Inflammatory macrophage treated with lipopolysaccharide for 4 hours (primary cell): Measurements from ENCODE around the gene SPDYE17.
"Not testable (repeated sequence)": the region's sequence is repeated elsewhere in the genome, so short reads cannot be mapped to it uniquely, and the experiment has no call there.

Experiments used
- DNase-seq: peaks from one replicate; pipeline ENCODE4 v3.0.0-alpha.2; 2020

Gene SPDYE17

DNA sequence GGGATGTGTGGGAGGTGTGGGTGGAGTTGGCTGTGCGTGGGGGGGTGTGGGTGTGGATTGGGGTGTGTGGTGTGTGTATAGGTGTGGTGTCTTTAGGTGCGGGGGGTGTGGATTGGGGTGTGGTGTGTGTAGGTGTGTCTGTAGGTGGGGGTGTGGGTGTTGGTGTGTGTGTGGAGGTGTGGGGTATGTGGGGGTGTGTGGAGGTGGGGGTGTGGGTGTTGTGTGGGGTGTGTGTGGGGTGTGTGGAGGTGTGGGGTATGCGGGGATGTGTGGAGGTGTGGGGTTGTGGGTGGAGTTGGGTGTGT lies 33.9 kb downstream of the SPDYE17 start:
- DNase-seq, result no peak

DNA sequence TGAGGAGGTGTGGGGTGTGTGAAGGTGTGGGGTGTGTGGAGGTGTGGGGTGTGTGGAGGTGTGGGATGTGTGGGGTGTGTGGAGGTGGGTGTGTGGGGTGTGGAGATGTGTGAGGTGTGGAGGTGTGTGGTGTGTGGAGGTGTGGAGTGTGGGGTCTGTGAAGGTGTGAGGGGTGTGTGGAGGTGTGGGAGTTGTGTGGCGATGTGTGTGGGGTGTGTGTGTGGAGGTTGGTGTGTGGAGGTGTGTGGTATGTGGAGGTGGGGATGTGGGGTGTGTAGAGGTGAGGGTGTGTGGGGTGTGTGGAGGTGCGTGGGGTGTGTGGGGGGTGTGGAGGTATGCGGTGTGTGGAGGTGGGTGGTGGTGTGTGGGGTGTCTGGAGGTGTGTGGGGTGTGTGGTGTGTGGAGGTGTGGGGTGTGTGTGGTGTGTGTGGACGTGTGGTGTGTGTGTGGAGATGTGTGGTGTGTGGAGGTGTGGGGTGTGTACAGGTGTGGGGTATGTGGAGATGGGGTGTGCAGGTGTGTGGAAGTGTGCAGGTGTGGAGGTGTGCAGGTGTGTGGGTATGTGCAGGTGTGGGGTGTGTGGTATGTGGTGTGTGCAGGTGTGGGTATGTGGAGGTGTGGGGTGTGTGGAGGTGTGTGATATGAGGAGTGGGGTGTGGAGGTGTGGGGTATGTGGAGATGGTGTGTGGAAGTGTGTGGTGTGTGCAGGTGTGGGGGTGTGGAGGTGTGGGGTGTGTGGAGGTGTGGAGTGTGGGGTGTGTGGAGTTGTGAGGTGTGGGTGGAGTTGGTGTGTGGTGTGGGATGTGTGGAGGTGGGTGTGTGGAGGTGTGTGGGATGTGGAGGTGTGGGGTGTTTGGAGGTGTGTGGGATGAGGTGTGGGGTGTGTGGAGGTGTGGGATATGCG lies 34.5 kb downstream of the SPDYE17 start:
- no peak for DNase-seq

DNA sequence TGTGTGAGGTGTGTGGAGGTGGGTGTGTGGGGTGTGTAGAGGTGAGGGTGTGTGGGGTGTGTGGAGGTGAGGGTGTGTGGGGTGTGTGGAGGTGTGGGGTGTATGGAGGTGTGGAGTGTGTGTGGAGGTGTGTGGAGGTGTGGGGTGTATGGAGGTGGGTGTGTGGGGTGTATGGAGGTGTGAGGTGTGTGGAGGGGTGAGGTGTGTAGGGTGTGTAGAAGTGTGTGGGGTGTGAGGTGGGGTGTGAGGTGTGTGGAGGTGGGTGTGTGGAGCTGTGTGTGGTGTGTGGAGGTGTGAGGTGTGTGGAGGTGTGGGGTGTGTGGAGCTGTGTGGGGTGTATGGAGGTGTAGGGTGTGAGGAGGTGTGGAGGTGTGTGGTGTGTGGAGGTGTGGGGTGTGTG lies 35.2 kb downstream of the SPDYE17 start:
- not testable (repeated sequence) for DNase-seq

DNA sequence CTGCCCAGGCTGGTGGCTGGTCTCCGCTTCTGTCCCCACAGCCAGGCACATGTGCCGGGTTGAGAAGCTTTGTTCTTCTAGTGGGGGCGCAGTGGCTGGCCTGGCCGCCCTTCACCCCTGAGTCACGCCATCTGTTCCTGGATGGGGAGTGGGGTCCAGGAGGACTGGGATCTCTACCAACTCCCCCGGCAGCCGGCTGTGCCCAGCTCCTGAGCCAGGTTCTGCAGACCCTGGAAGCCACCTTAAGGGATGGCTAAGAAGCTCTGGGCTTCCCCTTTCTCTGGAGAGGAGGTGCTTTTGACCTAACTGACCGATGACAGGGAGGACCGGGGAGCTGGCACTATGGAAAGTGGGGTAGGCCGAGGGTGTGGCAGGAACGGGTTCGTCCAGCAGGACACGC lies 37.9 kb downstream of the SPDYE17 start:
- DNase-seq, result not testable (repeated sequence)

DNA sequence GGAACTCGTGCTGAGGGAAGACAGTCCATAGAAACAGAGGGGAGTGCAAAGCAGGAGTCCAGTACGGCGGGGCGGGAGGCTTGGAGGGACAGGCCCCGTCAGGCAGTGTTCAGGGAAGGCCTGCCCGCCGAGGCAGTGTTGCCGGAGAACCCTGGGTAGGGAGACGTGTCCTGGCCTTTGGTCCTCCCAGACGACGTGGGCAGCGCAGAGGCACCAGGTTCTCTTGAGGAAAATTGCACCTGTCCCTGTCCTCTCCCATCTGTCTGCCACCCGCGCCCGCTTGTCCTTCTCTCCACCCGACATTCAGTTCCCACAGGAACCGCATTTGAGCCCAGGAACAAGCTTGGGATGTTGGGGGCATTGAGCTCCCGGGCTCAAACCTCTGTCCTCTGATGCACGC lies 38.3 kb downstream of the SPDYE17 start:
- DNase-seq, result not testable (repeated sequence)

DNA sequence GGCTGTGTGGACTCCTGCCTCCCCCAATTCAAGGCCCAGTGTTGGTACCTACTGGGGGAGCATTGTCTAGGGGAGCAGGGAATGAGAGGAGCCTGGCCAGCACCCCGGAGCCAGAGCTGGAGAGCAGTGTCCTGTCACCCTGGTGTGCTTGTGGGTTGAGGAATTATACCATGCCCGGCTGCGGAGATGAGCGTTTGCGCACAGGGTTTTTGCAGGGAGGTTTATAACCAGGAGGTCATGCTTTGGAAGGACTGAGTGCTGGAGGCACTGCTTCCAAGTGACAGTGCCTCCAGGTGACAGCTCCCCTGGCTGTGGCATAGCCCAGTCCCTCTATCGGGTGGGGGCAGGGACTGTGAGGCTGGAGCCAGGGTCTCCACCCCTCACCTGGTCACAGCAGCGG lies 39.3 kb downstream of the SPDYE17 start:
- not testable (repeated sequence) for DNase-seq

DNA sequence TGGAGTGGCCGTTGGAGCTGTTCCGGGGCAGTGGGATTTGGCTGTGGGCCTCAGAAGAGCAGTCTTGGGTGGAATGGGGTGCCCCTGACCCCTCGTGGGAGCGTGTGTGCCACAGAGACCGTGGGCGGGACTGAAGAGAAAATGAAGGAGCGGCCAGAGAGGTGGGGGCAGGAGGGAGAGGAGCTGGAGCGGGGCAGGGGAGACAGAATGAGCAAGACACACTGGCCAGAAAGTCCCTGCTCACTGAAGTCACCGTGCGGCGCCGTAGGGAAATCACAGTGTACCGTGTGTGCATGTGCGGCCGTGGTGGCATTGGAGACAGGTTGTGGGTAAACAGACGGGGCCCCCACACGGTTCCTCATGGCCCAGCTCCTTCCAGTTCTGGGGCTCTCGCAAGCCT lies 40.0 kb downstream of the SPDYE17 start:
- not testable (repeated sequence) for DNase-seq

DNA sequence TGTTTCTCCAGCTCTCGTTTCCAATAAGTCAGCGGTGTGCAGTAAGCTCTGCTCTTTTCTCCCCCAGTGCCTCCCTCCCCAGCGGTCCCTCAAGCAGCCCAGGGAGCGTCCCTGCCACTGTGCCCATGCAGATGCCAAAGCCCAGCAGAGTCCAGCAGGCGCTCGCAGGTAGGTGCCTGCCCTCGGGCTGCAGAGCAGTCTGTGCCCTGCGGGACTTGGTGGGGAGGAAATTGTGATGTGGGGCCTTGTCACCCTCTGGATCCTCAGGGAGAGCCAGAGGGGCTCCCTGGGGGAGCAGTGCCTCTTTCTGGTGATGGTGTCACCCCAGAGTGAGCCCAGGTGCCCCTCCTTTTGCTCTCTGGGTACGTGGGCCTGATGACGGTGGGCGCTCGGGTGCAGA lies 42.0 kb downstream of the SPDYE17 start:
- DNase-seq, result not testable (repeated sequence)

DNA sequence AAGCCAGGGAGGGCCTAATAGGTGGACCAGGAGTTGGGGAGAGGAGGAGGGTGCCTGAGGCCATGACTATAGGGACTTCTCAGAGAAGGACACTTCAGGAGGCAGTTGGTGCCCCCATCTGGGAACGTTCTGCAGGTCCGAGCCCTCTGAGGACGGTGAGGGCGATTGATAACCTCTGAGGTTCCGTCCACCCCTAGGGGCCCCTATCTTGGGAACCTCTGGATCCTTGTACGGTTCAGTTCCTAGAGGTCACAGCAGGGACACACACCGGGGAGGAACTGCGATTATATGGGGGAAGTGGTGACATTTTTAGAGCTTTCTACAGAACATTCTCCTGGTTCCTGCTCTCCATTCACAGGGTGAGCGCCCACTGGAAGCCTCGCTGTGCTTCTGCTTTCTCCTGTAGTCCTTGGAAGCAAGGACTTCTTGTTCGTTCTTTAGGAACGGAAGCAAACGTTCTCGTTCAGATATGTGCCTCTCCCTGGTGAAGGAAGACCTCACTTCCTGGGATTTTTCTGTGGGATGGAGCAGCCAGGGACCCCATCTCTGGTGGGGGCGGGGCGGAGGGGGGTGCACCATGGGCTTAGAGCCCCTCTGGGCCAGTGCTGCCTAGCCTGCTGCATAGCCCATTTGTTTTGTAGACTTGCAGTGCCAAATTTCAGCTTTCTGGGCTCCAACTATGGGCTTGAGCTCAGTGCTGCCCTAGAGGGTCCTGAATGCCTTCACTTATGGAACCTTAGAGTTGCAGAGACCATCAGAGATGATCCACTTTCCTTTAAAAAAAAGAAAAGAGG lies 46.0 kb downstream of the SPDYE17 start:
- not testable (repeated sequence) for DNase-seq

DNA sequence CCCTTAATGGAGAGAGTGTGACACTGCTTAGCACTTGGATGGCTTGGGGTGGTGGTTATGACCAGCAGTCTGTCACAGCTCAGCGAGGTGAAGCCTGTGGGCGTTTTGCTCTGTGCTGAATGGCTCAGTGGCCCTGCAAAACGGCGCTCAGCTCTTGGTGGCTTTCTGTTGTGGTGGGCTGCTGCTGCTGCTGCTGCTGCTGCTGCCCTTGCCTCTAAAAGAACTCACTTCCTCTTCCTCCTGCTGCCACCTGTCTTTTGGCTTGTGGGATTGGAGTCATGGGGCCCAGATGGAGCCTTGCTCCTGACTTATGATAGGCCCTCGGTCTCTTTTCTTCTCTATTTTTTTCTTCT lies 47.4 kb downstream of the SPDYE17 start:
- not testable (repeated sequence) for DNase-seq

DNA sequence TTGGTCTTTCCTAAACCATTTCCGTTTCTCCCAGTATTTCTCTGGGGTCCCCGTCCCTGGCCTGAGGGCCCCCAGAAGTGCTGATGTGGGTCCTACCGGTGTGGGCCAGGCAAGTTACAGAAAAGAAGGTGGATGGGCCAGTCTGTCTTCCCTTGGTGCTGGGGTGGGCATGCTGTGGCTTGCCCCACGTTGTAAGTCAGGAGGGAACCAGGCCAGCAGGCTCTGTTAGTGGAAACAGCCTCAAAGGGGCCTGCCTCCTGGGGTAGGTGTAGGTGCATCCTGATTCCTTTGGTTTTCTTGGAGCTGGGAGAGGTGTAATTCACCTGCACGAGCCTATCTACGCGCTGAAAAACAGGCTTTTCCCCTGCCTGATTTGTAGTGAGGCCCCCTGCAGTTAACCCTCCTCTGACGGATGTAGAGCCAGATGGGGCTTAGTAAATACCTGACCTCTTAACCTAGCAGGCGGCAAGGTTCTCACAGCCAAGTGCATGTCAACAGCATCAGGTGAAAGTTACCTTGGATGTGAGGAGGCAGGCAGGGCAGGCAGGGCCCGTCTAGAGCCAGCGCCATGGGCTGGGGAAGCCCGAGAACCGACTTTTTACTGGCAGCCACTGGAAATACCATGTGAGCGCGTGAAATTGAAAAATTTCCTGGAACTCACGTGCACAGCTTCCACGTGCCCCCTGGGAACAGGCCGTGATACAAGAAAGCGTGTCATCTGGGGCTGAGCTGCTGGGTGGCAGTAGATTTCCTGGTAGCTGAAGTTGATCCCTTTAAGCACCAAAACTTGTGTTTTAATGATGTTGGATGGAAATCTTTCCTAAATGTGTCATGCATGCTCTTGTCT lies 48.0 kb downstream of the SPDYE17 start:
- not testable (repeated sequence) for DNase-seq

DNA sequence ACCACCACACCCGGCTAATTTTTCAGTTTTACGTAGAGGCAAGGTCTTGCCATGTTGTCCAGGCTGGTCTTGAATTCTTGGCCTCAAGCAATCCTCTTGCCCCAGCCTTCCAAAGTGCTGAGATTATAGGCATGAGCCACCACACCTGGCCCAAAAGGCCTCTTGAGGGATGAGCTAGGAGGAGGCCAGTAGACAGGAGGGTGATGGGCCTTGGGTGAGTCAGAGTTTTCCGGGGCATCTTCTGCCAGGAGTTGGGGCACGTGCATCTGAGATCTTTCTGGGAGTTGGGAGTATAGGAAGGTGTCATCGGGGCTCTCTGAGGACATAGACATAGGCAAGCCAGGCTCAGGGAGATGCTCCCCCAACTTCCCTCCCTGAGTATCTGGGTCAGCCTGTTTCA lies 48.8 kb downstream of the SPDYE17 start:
- DNase-seq, result not testable (repeated sequence)

DNA sequence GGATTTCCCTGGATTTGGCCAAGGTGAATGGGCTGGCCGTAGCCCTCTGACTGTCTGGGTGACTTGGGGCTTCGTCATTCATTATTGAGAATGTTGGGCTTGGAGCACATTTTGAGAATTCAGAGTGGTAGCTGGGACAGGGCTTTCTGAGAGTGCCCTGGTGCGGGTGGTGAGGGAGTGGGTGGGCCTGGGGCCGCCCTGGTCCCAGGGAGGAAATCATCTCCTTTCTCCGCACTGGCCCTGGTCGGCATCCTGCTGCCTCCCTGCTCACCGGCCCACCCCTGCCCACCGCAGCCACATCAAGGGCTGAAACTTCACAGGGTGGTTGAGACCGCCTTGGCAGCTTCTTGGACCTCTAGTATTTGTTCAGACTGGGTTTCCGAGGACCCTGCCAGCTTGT lies 49.7 kb downstream of the SPDYE17 start:
- DNase-seq, result not testable (repeated sequence)

DNA sequence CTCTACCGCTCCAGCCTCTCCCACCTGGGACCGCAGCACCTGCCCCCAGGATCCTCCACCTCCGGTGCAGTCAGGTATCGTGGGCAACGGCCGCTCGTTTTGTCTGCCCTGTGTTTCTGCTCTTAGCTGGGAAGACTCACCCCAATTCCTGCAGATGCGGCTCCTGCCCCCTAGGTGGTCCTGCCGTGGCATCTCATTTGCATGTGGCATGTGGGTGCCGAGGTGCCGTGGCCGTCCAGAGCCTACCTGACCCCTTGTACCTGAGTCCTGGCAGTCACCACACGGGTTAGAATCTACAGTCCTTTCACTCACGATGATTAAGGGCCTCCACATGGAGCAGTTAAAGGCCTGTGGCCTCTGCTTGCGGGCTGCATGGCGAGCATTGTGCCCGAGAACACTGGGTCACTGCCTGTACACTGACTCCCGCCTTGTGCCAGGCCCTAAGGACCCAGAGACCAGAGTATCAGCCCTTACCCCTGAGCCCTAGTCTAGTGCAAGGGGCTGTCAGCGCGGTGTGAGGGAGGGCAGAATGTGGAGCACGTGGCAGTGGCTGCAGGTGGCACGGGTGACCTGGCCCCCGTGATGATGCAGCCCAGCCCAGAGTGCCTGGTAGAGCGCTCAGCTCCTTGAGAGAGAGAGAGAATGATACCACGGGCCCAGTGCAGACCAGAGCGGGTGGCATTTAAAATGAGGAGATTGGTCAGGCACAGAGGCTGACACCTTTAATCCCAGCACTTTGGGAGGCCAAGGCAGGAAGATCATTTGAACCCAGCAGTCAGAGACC lies 50.8 kb downstream of the SPDYE17 start:
- DNase-seq, result not testable (repeated sequence)

DNA sequence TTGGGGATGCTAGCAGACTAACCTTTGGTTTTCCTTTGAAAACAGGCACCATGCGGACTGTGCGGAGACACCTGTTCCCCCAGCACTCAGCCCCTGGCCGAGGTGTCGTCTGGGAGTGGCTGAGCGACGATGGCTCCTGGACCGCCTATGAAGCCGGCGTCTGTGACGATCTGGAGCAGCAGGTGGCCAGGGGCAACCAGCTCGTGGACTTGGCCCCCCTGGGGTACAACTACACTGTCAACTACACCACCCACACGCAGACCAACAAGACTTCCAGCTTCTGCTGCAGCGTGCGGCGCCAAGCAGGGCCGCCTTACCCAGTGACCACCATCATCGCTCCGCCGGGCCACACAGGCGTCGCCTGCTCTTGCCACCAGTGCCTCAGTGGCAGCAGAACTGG lies 51.6 kb downstream of the SPDYE17 start:
- DNase-seq, result not testable (repeated sequence)

DNA sequence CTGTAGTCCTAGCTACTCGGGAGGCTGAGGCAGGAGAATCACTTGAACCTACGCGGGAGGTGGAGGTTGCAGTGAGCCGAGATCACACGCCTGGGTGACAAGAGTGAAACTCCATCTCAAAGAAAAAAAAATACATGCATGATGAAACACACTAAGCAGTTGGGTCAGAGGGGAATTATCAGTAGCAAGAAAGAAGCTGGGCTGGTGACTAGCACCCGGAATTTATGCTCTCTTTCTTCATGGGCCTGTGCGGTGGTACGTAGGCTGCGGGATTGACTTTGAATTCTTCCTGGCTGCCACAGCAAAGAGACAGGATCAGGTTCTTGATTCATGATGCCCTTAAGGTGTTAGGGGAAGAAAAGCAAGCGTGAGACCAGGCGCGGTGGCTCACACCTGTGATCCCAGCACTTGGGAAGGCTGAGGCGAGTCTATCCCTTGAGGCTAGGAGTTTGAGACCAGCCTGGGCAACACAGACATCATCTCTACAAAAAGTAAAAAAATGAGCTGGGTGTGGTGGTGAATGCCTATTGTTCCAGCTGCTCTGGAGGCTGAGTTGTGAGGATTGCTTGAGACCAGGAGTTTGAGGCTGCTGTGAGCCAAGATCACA lies 54.3 kb downstream of the SPDYE17 start:
- not testable (repeated sequence) for DNase-seq

DNA sequence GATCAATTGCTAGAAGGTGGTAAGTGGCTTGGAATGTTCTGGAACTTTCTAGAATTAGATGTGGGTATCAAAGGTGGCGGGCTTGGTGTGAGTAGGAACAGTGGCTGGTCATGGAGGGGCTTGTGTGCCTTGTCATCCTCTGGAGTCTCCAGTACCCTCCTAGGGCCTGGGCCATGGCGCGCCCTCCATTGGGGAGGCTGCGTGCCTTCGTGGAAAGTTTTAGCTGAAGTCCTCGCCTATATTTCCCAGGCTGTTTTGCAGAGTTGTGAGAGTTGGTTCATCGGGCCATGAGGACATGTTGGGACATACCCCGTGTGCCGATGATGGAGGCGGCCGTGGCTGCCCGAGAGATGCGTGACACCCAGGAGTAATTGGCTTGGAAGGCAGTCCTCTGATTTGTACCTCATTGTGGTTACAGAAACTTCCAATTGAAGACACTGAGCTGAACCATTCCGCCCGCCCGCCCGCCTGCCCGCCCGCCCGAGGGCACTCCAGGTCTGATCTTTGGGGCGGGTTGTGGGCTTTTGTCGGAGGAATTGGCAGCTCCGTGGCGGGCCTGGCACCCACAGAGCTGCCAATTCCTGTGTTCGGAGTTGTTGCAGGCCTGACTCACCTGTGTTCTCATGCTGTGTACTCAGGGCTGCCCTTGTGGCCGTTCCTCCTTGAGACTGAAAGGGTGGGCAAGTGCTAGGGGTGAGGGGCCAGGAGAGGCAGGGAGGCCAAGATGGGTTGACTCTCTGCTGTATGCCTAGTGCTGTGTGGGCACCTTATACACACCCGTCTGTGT lies 57.2 kb downstream of the SPDYE17 start:
- not testable (repeated sequence) for DNase-seq

DNA sequence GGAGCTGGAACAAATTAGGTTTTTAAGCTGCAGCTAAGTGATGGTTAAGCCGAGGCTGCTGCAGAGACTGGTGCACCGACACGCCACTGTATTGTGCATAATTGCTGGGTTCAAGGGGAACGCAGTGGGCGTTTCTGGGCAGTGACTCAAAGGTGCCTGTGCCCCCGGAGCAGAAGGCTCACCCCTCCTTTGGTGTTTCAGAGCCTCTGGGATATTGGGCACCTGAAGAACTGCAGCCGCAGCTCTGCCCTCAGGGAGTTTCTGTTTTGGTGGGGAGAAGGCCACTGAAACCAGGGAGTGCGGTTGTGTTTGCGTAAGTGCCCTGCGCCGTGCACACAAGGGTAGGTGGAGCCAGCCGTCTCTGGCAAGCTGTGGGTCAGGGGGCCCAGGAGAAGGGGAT lies 57.8 kb downstream of the SPDYE17 start:
- not testable (repeated sequence) for DNase-seq

DNA sequence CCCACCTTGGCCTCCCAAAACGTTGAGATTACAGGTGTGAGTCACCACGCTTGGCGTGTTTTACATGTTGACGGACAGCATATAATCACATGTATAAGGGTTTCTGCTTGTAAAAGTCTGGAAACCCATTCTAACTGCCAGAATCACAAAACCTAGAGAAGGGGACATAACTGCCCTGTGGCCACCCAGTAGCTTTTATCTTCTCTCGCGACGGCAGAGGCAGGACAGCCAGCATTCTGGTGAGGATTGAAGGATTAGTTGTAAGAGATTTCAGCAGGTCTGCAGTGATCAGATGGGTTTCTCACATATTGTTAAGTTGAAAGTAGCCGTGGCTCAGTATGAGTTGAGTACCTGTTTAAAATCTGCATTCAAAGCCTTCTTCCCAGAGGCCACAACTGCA lies 59.8 kb downstream of the SPDYE17 start:
- not testable (repeated sequence) for DNase-seq
